ENCODE results near the gene TRIM39. TPM values are rescaled to one million over a fixed set of nuclear protein-coding genes. Genes with fewer than 3 reads are reported as not detected.

The TRIM39 gene
- total and polyA plus RNA-seq, 11 donors: 5.1 to 12.1 (median 8.4) TPM

DNA sequence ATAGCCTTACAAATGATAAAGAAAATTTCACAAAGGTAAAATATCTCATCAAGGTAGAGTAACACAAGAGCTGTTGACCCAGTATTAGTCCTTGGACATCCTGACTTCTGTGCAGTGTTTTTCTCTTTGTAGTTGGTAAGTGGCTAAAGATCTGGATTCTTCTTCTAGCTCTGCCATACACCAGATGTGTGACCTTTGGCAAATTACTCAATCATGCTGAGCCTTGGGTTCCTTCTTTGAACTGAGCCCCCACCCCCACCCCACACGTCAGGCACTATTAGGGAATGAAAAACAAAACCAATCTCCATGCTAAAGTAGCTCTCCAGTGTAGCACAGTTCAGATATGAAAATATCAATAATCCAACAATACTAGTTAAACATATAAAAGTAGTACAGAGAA is 15.1 kb upstream of the TRIM39 start:
- ATAC-seq (no peak), DNase-seq (no peak)
- Histone ChIP-seq H3K9me3 (no peaks in the 10 kb centered on the region), H3K4me3 (no peak overlapping the region), H3K27me3 (no peaks in the 10 kb centered on the region), H3K4me1 (peaks cover 0 to 4% (median 0%) of the 10 kb centered on the region in 12 donors), H3K27ac (no peak overlapping the region), H3K36me3 (peaks cover 0 to 44% (median 17%) of the 10 kb centered on the region in 9 donors)
- intact Hi-C loops (cut with DNase I): no loop called here
- TF ChIP-seq, protein P1, sequence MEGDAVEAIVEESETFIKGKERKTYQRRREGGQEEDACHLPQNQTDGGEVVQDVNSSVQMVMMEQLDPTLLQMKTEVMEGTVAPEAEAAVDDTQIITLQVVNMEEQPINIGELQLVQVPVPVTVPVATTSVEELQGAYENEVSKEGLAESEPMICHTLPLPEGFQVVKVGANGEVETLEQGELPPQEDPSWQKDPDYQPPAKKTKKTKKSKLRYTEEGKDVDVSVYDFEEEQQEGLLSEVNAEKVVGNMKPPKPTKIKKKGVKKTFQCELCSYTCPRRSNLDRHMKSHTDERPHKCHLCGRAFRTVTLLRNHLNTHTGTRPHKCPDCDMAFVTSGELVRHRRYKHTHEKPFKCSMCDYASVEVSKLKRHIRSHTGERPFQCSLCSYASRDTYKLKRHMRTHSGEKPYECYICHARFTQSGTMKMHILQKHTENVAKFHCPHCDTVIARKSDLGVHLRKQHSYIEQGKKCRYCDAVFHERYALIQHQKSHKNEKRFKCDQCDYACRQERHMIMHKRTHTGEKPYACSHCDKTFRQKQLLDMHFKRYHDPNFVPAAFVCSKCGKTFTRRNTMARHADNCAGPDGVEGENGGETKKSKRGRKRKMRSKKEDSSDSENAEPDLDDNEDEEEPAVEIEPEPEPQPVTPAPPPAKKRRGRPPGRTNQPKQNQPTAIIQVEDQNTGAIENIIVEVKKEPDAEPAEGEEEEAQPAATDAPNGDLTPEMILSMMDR (IDR thresholded peaks at IDR 0.05): no peak
- no peak for TF ChIP-seq POLR2A (IDR thresholded peaks at IDR 0.05)
- WGBS, 4 donors: 79 to 97% (median 89%) methylated on average over 1 of the region's 1 CpG

DNA sequence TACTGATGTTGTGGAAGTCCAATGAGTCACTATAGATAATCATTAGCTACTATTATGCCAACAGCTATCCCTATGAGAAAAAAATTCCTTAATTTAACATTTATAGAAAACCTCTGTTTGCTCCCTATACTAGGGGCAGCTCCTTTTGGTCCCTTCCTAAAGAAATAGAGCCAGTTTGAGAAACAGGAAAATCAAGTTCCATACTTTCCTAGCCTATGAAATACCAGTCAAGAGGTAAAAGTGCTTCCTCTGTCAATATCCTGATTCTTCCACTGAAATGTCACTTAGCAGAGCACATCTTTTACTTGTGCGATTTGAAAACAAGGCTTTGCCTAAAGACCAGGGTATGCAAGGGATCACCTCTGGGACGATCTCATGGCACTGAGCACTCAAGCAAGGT is 14.5 kb upstream of the TRIM39 start:
- WGBS, 4 donors: 89 to 98% (median 97%) methylated on average over 2 of the region's 2 CpGs
- no peak for ATAC-seq

DNA sequence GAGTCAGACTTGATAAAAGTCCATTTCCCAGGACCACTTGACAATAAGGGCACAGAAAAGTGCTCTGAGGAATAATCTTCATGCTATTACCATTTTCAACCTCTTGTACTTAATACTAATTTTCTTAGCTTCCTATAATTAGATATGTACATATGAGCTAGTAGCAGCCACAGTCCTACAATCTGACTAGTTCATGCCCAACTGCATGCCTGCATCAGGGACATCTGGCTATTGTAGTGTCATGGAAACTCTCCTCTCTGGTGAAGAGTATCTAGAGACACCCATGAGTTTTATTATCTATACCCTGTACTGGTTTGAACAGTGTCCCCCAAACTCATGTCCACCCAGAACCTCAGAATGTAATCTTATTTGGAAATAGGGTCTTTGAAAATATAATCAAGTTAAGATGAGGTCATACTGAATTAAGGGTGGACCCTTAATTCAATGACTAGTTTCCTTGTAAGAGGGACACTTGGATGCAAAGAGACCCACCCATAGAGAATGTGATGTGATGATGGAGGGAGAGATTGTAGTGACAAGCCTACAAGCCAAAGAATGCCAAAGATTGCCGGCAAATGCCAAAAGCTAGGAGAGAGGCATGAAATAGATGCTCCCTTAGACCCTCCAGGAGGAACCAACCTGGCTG is 13.9 kb upstream of the TRIM39 start:
- WGBS, 4 donors: 93 to 100% (median 98%) methylated on average over 1 of the region's 1 CpG
- no peak for TF ChIP-seq POLR2A (IDR thresholded peaks at IDR 0.05)
- TF ChIP-seq, protein P1 (IDR thresholded peaks at IDR 0.05): no peak
- DNase-seq (no peak), ATAC-seq (no peak)
- Histone ChIP-seq H3K27ac (no peak overlapping the region), H3K9me3 (no peaks in the 10 kb centered on the region), H3K4me3 (no peak overlapping the region), H3K27me3 (no peaks in the 10 kb centered on the region), H3K36me3 (peaks cover 0 to 46% (median 17%) of the 10 kb centered on the region in 9 donors), H3K4me1 (peaks cover 0 to 4% (median 0%) of the 10 kb centered on the region in 12 donors)
- intact Hi-C loops (cut with DNase I): no loop called here

More for the DNA sequence above, 14.5 kb upstream of the TRIM39 start:
- Histone ChIP-seq H3K27ac (no peak overlapping the region), H3K4me1 (peaks cover 0 to 4% (median 0%) of the 10 kb centered on the region in 12 donors), H3K4me3 (no peak overlapping the region), H3K9me3 (no peaks in the 10 kb centered on the region), H3K27me3 (no peaks in the 10 kb centered on the region), H3K36me3 (peaks cover 0 to 46% (median 17%) of the 10 kb centered on the region in 9 donors)
- no peak for DNase-seq
- TF ChIP-seq, protein P1 (IDR thresholded peaks at IDR 0.05): no peak
- TF ChIP-seq POLR2A (IDR thresholded peaks at IDR 0.05): no peak
- intact Hi-C loops (cut with DNase I): no loop called here

DNA sequence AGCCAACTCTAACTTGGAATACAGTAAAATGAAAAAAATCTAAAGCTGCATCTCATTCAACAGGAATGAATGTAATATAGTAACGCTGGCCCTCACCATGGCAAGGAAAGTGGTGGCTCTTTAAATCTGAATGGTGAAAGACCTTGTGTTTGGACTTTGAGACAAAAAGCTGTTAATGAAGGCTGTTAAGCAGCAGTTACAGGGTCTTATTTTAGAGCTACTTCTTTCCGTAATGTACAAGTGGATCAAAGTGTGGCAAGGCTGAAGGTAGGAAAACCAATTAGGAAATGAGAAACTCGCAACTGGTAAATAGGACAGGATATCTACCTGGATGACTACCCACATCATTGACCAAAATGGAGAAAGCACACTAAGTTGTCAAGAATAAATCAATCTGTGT is 11.6 kb upstream of the TRIM39 start:
- peaks cover 0 to 55% (median 17%) of the 10 kb centered on the region in 9 donors for H3K36me3 ChIP-seq
- no peaks in the 10 kb centered on the region for H3K27me3 ChIP-seq
- H3K9me3 ChIP-seq: no peaks in the 10 kb centered on the region
- H3K4me1 ChIP-seq: peaks cover 0 to 13% (median 0%) of the 10 kb centered on the region in 12 donors
- ATAC-seq: no peak
- H3K4me3 ChIP-seq: no peak overlapping the region
- intact Hi-C loops (cut with DNase I): no loop called here
- no peak for DNase-seq
- TF ChIP-seq, protein P1 (IDR thresholded peaks at IDR 0.05): no peak
- TF ChIP-seq POLR2A (IDR thresholded peaks at IDR 0.05): no peak
- WGBS, 4 donors: 92 to 98% (median 96%) methylated on average over 3 of the region's 3 CpGs
- H3K27ac ChIP-seq: no peak overlapping the region

All from heart left ventricle (tissue), 16 donors.